ENCODE data around the gene BAIAP2.

The BAIAP2 gene

DNA sequence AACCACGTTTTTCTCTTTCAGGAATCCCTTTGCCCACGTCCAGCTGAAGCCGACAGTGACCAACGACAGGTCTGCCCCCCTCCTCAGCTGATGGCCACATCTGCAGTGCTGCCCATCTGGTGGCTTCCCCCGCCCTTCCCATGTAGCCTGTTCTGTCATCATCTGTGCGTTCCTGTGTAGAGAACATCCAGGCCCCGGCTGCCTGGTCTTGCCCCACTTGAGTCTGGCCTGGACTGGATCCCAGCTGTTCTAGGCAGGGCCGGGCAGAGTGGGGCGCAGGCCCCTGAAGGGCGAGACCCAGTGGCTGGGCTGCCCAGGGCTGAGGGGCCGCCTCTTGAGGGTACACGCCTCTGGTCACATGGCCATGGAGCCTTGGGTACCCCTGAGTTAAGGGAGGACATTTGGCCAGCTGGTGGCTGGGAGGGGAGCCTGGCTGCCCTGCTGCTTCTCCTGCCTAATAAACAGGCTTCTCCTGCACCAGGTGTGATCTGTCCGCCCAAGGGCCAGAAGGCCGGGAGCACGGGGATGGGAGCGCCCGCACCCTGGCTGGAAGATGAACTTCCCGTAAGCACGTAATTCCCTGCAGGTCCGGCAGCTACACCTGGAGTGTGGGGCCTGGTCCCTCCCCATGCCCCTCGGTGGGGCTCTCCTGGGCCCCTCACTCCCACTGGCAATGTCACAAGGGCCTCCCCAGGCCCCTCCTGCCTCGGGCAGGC, 81.0 kb downstream of the BAIAP2 start:
- Histone ChIP-seq H3K9me3 (no peaks in the 10 kb centered on the region), H3K36me3 (0 out of 2 replicates have a peak, but pooled peaks cover 2% of the 10 kb centered on the region), H3K4me3 (ENCODE audit: low read depth, low read length) (no peak overlapping the region), H3K4me1 (peaks cover 8% of the 10 kb centered on the region), H3K27me3 (no peaks in the 10 kb centered on the region)
- peak; percentile 47 for DNase-seq
- TF ChIP-seq, protein P1, sequence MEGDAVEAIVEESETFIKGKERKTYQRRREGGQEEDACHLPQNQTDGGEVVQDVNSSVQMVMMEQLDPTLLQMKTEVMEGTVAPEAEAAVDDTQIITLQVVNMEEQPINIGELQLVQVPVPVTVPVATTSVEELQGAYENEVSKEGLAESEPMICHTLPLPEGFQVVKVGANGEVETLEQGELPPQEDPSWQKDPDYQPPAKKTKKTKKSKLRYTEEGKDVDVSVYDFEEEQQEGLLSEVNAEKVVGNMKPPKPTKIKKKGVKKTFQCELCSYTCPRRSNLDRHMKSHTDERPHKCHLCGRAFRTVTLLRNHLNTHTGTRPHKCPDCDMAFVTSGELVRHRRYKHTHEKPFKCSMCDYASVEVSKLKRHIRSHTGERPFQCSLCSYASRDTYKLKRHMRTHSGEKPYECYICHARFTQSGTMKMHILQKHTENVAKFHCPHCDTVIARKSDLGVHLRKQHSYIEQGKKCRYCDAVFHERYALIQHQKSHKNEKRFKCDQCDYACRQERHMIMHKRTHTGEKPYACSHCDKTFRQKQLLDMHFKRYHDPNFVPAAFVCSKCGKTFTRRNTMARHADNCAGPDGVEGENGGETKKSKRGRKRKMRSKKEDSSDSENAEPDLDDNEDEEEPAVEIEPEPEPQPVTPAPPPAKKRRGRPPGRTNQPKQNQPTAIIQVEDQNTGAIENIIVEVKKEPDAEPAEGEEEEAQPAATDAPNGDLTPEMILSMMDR (IDR thresholded peaks at IDR 0.05; ENCODE audit: low read depth, low read length), result no peak

DNA sequence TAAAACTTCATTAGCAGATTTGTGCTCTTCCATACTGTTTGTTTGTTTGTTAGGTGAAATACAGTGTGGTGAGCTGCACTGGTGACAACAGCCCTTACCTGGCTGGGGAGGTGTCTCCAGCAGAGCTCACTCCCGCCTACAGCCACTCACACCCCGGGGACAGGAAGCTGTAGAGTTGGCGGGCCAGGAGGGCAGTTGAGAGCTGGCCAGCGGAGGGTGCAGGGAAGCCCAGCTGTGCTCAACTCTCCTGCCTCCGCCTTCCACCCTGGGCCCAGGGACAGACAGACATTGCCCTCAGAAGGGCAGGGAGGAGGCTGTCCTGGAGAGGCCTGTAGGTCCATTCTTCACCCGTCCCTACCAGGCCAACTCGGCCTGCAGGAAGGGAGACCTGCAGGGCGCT, 81.8 kb downstream of the BAIAP2 start:
- no peaks in the 10 kb centered on the region for H3K27me3 ChIP-seq
- H3K9me3 ChIP-seq, result no peaks in the 10 kb centered on the region
- TF ChIP-seq, protein P1 (IDR thresholded peaks at IDR 0.05; ENCODE audit: low read depth, low read length), result no peak
- peaks cover 8% of the 10 kb centered on the region for H3K4me1 ChIP-seq
- DNase-seq, result no peak
- 0 out of 2 replicates have a peak, but pooled peaks cover 2% of the 10 kb centered on the region for H3K36me3 ChIP-seq
- no peak overlapping the region for H3K4me3 ChIP-seq (ENCODE audit: low read depth, low read length)

GRCh38 chr17:81117672-81118198, 82.8 kb downstream of the BAIAP2 start:
- H3K4me1 ChIP-seq, result peaks cover 8% of the 10 kb centered on the region
- H3K27me3 ChIP-seq, result no peaks in the 10 kb centered on the region

DNA sequence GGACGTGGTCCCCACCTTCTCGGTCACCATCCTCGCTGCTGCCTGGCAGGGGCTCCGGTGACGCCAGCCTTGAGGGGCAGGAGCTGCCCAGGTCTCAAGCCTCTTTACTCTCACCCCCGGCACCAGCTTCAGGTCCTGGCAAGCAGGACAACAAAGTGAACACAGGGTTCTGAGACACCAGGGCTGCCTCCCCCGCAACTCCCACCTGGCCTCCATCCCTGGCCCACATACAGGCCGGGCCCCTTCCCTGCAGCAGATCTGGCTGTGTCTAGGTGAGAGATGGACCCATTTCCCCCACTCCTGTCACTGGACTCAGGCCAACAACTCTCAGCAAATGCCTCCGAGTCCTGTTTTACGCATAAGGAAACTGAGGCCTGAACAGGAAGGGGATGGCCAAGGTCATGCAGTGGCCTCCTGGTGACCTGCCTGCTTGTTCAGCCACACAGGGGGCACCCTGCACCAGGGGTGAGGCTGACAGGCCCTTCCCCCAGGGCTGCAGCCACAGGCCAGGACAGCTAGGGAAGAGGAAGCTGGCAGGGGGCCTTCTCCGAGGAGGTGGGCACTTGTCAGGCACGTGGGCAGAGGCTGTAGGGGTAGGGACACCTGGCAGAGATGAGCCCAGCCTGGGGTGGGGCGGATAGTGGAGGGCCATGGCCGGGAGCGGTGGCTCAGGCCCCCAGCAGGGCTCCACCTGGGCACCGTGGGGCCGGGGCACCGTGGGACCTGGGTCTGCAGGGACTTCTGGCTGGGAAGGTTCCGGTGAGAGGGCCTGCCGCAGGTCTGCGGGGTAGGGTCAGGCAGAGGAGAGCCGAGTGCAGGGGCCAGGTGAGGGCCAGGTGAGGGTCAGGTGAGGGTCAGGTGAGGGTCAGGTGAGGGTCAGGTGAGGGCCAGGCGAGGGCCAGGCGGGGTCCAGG, 83.6 kb downstream of the BAIAP2 start:
- Histone ChIP-seq H3K9me3 (no peaks in the 10 kb centered on the region), H3K4me3 (ENCODE audit: low read depth, low read length) (no peak overlapping the region), H3K36me3 (0 out of 2 replicates have a peak, but pooled peaks cover 2% of the 10 kb centered on the region), H3K27me3 (no peaks in the 10 kb centered on the region), H3K4me1 (peaks cover 6% of the 10 kb centered on the region)
- TF ChIP-seq, protein P1 (IDR thresholded peaks at IDR 0.05; ENCODE audit: low read depth, low read length), result no peak
- DNase-seq, result no peak

More at GRCh38 chr17:81117672-81118198, 82.8 kb downstream of the BAIAP2 start:
- H3K4me3 ChIP-seq (ENCODE audit: low read depth, low read length), result no peak overlapping the region
- H3K9me3 ChIP-seq, result no peaks in the 10 kb centered on the region
- TF ChIP-seq, protein P1 (IDR thresholded peaks at IDR 0.05; ENCODE audit: low read depth, low read length), result no peak
- peak; percentile 48 for DNase-seq
- 0 out of 2 replicates have a peak, but pooled peaks cover 2% of the 10 kb centered on the region for H3K36me3 ChIP-seq

DNA sequence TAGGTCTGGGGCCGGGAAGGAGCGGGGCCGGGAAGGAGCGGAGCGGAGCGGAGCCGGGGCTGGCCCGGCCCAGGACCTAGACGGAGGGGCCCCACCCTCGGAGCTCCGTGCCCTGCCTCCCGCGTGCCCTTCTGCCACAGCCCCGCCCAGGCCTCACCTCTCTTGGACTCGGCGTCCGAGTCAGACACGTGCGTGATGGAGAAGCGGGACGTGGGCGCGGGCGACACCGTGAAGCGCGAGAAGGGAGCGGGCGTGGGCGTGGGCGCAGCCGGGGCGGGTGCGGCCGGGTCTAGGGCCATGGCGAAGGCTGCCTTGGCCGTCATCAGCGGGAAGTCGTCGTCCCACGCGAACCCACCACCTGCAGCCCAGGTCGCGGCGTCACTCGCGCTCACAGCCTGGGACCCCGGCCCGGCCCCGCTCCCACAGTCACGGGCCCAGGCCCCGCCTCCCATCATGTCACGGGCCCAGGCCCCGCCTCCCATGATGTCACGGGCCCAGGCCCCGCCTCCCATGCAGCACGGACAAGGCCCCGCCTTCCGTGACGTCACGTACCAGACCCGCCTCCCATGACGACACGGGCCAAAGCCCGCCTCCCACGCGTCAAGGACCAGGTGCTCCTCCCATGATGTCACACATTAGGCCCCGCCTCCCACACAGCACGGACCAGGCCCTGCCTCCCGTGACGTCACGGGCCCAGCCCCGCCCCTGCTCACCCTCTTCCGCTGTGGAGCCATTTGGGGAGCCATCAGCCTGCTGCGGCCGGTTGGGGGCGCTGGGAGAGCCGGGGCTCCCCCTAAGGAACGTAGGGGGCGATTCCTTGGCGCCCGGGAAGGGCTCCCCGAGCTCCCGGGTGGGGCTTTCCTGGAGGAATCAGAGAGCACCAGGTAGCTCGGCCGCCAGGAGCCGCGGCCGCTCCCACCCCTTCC, 84.5 kb downstream of the BAIAP2 start:
- peak; percentile 92 for DNase-seq
- TF ChIP-seq, protein P1 (IDR thresholded peaks at IDR 0.05; ENCODE audit: low read depth, low read length), result no peak
- no peak overlapping the region for H3K4me3 ChIP-seq (ENCODE audit: low read depth, low read length)
- no peaks in the 10 kb centered on the region for H3K9me3 ChIP-seq
- no peaks in the 10 kb centered on the region for H3K27me3 ChIP-seq
- 0 out of 2 replicates have a peak, but pooled peaks cover 2% of the 10 kb centered on the region for H3K36me3 ChIP-seq
- peaks cover 6% of the 10 kb centered on the region for H3K4me1 ChIP-seq
